ENCODE results near the gene SUSD1.

The SUSD1 gene

DNA sequence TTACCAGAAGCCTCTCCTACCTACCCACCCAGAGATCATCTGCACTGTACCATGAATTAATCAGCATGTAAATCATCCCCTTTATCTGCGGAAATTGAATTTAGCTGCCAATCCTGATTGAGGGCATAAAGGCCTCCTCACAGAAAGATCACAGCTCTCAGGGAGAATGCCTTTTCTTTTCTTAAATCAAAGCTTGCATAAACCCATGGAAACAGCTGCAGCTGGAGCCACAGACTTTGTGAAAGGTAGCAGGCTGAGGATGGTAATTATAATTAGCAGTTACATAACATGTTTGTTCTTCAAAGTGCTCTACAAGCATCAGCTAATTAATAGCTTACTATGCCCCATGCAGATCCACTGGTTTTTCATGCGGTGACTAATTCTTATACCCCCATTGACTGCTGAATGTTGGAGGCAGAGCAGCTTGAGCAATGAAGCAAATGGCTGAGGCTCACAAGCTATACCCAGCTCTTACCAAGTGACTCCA, 54.6 kb downstream of the SUSD1 start:
- DNase-seq (ENCODE audit: low read depth), result no peak
- no peak overlapping the region for H3K4me3 ChIP-seq (ENCODE audit: low read depth, low read length)
- TF ChIP-seq, protein P1, sequence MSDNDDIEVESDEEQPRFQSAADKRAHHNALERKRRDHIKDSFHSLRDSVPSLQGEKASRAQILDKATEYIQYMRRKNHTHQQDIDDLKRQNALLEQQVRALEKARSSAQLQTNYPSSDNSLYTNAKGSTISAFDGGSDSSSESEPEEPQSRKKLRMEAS (IDR thresholded peaks at IDR 0.05; ENCODE audit: low read depth, low read length), result no peak
- TF ChIP-seq, protein P2, sequence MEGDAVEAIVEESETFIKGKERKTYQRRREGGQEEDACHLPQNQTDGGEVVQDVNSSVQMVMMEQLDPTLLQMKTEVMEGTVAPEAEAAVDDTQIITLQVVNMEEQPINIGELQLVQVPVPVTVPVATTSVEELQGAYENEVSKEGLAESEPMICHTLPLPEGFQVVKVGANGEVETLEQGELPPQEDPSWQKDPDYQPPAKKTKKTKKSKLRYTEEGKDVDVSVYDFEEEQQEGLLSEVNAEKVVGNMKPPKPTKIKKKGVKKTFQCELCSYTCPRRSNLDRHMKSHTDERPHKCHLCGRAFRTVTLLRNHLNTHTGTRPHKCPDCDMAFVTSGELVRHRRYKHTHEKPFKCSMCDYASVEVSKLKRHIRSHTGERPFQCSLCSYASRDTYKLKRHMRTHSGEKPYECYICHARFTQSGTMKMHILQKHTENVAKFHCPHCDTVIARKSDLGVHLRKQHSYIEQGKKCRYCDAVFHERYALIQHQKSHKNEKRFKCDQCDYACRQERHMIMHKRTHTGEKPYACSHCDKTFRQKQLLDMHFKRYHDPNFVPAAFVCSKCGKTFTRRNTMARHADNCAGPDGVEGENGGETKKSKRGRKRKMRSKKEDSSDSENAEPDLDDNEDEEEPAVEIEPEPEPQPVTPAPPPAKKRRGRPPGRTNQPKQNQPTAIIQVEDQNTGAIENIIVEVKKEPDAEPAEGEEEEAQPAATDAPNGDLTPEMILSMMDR (IDR thresholded peaks at IDR 0.05; ENCODE audit: low read depth, low read length), result no peak
- no peak for TF ChIP-seq MYC (IDR thresholded peaks at IDR 0.05; ENCODE audit: low read depth, low read length)

DNA sequence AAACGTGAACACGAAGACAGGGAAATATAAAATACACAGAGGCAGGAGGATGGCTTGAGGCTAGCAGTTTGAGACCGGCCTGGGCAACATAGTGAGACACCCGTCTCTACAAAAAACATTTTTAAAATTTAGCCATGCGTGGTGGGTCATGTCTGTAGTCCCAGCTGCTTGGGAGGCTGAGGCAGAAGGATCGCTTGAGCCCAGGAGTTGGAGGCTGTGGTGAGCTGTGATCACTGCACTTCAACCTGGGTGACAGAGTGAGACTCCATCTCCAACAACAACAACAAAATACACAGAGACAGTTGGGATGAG, 55.1 kb downstream of the SUSD1 start:
- no peak for DNase-seq (ENCODE audit: low read depth)
- TF ChIP-seq POLR2A (IDR thresholded peaks at IDR 0.05; ENCODE audit: extremely low read depth, insufficient read length), result no peak
- TF ChIP-seq MYC (IDR thresholded peaks at IDR 0.05; ENCODE audit: low read depth, low read length), result no peak
- TF ChIP-seq, protein P1 (IDR thresholded peaks at IDR 0.05; ENCODE audit: low read depth, low read length), result no peak
- TF ChIP-seq, protein P2 (IDR thresholded peaks at IDR 0.05; ENCODE audit: low read depth, low read length), result no peak
- H3K4me3 ChIP-seq (ENCODE audit: low read depth, low read length), result no peak overlapping the region

DNA sequence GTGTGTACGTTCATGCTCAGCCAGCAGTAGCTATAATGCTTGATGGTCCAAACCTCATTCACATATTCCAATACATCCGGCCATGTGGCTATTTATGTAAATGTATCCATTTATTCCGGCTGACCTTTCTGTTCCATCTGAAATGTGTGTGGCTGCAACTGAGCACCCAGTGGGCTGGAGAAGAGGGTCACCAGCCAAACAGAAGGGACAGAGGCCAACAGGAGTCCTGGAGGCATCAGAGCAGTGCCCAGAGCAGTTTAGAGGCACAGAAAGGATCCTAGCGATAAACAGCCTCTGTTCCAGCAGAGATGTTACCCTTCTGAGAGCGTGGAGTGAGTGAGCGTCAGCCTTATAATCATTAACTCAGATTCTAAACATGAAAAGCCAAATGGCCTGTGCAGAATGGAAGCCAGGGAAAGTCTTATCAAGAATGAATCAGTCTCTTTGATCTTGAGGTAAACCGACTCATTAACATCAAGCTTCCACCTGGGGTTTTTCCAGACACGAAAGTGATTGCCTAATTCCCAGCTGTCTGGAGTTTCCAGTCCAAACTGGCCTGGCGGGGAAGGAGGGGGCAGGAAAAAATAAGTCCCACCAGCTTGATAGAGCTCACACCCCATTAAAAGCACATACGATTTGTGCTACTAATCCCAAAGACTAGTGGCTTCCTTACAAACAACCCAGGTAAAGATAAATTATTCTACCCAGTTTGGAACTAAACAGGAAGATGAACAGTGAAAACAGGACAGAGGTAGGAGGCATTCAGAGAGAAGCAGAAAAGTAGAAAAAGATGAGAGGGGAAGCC, 55.7 kb downstream of the SUSD1 start:
- no peak for DNase-seq (ENCODE audit: low read depth)

DNA sequence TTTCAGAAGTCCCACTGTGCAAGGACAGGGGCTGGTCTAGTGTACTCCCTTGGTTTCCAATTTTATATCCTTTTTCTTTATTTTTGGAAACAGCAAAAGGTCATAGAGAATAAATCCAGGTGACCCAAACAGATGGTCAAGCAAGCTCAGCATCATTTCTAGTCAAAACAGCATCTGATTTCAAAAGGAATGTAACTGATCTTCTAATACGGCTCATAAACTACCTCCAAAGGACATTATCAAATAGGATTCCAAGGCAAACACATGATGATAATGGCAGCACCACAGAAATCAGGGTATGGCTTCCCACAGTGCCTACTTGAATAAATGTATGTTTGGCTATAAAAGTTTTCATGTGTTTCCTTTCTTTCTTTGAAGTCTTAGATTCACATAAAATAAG, 57.1 kb downstream of the SUSD1 start:
- no peak for DNase-seq (ENCODE audit: low read depth)
- no peak overlapping the region for H3K4me3 ChIP-seq (ENCODE audit: low read depth, low read length)
- TF ChIP-seq, protein P1 (IDR thresholded peaks at IDR 0.05; ENCODE audit: low read depth, low read length), result no peak
- TF ChIP-seq POLR2A (IDR thresholded peaks at IDR 0.05; ENCODE audit: extremely low read depth, insufficient read length) (no peak), MYC (IDR thresholded peaks at IDR 0.05; ENCODE audit: low read depth, low read length) (no peak)
- TF ChIP-seq, protein P2 (IDR thresholded peaks at IDR 0.05; ENCODE audit: low read depth, low read length), result no peak

More for the DNA sequence above, 55.7 kb downstream of the SUSD1 start:
- TF ChIP-seq, protein P2 (IDR thresholded peaks at IDR 0.05; ENCODE audit: low read depth, low read length), result no peak
- TF ChIP-seq POLR2A (IDR thresholded peaks at IDR 0.05; ENCODE audit: extremely low read depth, insufficient read length) (no peak), MYC (IDR thresholded peaks at IDR 0.05; ENCODE audit: low read depth, low read length) (no peak)
- TF ChIP-seq, protein P1 (IDR thresholded peaks at IDR 0.05; ENCODE audit: low read depth, low read length), result no peak
- no peak overlapping the region for H3K4me3 ChIP-seq (ENCODE audit: low read depth, low read length)

DNA sequence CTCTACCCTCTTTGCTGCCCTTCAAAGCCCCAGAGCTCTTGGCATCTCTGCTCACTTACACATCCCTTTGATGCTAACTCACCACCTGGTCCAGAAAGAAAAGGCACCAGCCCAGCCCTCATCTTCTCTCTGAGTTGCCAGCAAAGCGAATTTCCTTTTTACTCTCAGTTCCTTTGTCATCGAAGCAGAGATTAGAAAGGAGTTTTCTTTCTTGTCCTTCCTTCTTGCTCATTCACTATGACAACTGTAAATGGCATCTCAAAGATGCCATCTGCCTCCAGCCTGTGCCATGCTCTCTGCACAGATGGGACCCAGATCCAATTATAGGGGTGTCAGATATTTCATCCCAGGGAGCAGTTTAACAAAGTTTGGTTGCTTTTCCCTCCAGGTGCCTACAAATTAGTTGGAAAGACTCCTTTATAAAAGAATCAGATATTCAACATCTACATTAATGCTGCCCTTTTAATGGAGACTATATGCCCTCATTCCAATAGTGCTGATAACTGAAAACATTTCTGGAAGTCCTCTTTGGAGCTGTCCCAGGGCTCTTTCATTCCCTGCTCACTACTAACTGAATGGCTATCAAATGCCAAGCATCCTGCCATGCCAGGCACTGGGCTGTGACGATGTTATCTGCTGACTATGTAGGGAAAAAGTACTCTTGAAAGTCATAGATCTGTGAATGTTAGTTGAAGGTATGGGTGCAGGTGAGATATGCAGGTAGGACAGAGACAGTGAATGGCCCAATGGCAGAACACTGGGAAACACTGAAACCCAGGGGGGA, 58.9 kb downstream of the SUSD1 start:
- H3K4me3 ChIP-seq (ENCODE audit: low read depth, low read length), result no peak overlapping the region
- no peak for DNase-seq (ENCODE audit: low read depth)
- TF ChIP-seq, protein P1 (IDR thresholded peaks at IDR 0.05; ENCODE audit: low read depth, low read length), result no peak
- TF ChIP-seq MYC (IDR thresholded peaks at IDR 0.05; ENCODE audit: low read depth, low read length) (no peak), POLR2A (IDR thresholded peaks at IDR 0.05; ENCODE audit: extremely low read depth, insufficient read length) (no peak)
- TF ChIP-seq, protein P2 (IDR thresholded peaks at IDR 0.05; ENCODE audit: low read depth, low read length), result no peak
